Neural crest cell (in vitro differentiated cells): ENCODE measurements around the gene DAB2IP. TPM values are rescaled to one million over a fixed set of nuclear protein-coding genes. Genes with fewer than 3 reads are reported as not detected.

ENCODE experiments used
- DNase-seq: peaks from one replicate; pipeline ENCODE4 v3.0.0; 2021; ENCODE audit warnings: low read depth, mixed read lengths, low spot score
- H3K27ac Mint-ChIP-seq: one replicate; pipeline ENCODE4 v1.8.0; 2021; ENCODE audit warnings: mild to moderate bottlenecking, mixed read lengths; ENCODE audit not compliant: unreplicated experiment
- H3K27me3 Mint-ChIP-seq: 2 replicates; pipeline ENCODE4 v1.8.0; 2021; ENCODE audit warnings: low read depth, mild to moderate bottlenecking, mixed read lengths
- H3K36me3 Mint-ChIP-seq: 2 replicates; pipeline ENCODE4 v1.8.0; 2021; ENCODE audit warnings: low read depth, mild to moderate bottlenecking, mixed read lengths
- H3K4me1 Mint-ChIP-seq: 2 replicates; pipeline ENCODE4 v1.8.0; 2021; ENCODE audit warnings: mixed read lengths
- H3K4me3 Mint-ChIP-seq: one replicate; pipeline ENCODE4 v1.8.0; 2021; ENCODE audit warnings: mild to moderate bottlenecking, mixed read lengths
- H3K9me3 Mint-ChIP-seq: 2 replicates; pipeline ENCODE4 v1.8.0; 2021; ENCODE audit warnings: mixed read lengths
- total RNA-seq: library from RNA; stranded (reverse); gene quantifications from 2 replicates; pipeline ENCODE4 v1.2.1, GENCODE V29; 2021
- TF ChIP-seq, protein P1 (sequence below): fragments of 200-600 bp; sonication (generic); conservative IDR thresholded peaks from 2 replicates; pipeline ENCODE4 v1.5.0; 2021; ENCODE audit warnings: antibody characterized with exemption, mild to moderate bottlenecking

DAB2IP gene
- total RNA-seq, 1 donor from 2014 or later = 48.3 TPM

DNA sequence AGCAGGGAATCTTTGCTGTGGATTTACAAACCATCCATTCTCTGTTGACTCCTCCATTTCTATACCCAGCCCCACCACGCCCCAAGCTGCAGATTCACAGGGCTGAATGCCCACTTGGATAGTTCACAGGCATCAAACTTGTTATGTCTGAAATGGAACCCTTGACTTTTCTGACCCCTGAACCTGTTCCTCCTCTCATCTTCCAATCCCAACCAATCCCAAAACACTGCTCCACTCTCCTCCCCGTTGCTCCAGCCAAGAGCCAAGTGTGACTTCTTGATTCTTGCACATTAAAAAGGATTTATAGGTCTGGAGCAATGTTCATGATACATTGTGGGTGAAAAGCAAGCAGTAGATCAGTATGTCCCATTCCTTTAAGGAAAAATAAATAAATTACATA, 145.6 kb downstream of the DAB2IP start:
- Mint-ChIP-seq H3K27me3 (peaks cover 4% of the 10 kb centered on the region), H3K4me1 (no peaks in the 10 kb centered on the region), H3K36me3 (no peaks in the 10 kb centered on the region), H3K4me3 (no peak overlapping the region), H3K9me3 (no peaks in the 10 kb centered on the region), H3K27ac (no peak overlapping the region)
- DNase-seq = no peak
- TF ChIP-seq, protein P1, sequence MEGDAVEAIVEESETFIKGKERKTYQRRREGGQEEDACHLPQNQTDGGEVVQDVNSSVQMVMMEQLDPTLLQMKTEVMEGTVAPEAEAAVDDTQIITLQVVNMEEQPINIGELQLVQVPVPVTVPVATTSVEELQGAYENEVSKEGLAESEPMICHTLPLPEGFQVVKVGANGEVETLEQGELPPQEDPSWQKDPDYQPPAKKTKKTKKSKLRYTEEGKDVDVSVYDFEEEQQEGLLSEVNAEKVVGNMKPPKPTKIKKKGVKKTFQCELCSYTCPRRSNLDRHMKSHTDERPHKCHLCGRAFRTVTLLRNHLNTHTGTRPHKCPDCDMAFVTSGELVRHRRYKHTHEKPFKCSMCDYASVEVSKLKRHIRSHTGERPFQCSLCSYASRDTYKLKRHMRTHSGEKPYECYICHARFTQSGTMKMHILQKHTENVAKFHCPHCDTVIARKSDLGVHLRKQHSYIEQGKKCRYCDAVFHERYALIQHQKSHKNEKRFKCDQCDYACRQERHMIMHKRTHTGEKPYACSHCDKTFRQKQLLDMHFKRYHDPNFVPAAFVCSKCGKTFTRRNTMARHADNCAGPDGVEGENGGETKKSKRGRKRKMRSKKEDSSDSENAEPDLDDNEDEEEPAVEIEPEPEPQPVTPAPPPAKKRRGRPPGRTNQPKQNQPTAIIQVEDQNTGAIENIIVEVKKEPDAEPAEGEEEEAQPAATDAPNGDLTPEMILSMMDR = no peak

DNA sequence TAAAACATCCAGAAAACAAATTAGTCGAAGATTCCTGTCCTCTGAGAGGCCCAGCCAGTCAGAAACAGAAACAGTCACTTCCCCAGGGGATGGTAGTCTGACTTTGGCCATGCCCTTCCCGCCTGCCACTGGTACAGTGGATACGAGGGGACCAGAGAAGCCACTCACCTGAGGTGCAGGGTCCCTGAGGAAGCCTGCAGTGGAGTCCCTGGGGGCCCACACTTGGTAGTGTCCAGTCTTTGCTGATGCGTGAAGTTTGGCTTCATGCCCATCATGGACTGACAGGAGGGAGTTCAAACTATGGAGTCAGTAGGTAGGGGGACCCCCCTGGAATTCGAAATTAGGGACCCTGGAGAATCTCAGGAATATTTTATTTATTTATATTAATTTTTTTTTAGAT, 147.5 kb downstream of the DAB2IP start:
- H3K27me3 Mint-ChIP-seq = peaks cover 8% of the 10 kb centered on the region

DNA sequence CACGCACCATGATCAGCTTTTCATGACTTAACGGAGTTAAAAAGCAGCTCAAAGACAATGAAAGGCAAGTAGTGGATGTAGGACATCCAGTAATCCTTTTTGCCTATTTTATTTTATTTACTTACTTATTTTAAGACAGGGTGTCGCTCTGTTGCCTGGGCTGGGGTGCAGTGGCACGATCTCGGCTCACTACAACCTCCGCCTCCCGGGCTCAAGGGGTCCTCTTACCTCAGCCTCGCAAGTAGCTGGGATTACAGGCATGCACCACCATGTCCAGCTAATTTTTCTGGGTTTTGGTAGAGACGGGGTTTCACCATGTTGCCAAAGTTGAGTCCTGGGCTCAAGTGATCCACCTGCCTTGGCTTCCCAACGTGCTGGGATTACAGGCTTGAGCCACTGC, 148.9 kb downstream of the DAB2IP start:
- no peak for DNase-seq
- no peaks in the 10 kb centered on the region for H3K4me1 Mint-ChIP-seq
- H3K9me3 Mint-ChIP-seq = peaks cover 10% of the 10 kb centered on the region
- H3K27ac Mint-ChIP-seq = no peak overlapping the region
- peaks cover 3% of the 10 kb centered on the region for H3K36me3 Mint-ChIP-seq
- peaks cover 8% of the 10 kb centered on the region for H3K27me3 Mint-ChIP-seq
- TF ChIP-seq, protein P1 = no peak
- H3K4me3 Mint-ChIP-seq = no peak overlapping the region

More for the DNA sequence above, 147.5 kb downstream of the DAB2IP start:
- H3K36me3 Mint-ChIP-seq = peaks cover 3% of the 10 kb centered on the region
- DNase-seq = no peak
- TF ChIP-seq, protein P1 = no peak
- H3K4me1 Mint-ChIP-seq = no peaks in the 10 kb centered on the region
- H3K9me3 Mint-ChIP-seq = no peaks in the 10 kb centered on the region
- no peak overlapping the region for H3K4me3 Mint-ChIP-seq
- no peak overlapping the region for H3K27ac Mint-ChIP-seq

DNA sequence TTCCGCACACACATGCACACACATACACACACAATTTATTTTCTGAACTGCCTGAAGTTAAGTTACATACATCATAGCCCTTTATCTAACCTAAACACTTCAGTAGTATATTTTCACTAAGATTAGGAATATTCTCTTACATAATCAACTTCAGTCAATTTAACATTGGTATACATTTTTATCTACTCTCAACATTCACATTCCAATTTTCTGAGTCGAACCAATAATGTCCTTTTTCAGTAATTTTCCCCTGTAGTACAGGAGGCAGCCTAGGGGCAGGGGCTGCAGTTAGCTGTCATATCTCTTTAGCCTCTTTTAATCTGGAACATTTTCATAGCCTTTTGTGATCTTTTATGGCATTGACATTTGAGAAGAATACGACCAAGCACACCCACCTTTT, 150.1 kb downstream of the DAB2IP start:
- Mint-ChIP-seq H3K27ac (no peak overlapping the region), H3K9me3 (peaks cover 10% of the 10 kb centered on the region), H3K27me3 (peaks cover 8% of the 10 kb centered on the region), H3K4me1 (no peaks in the 10 kb centered on the region), H3K36me3 (peaks cover 3% of the 10 kb centered on the region), H3K4me3 (no peak overlapping the region)
- no peak for DNase-seq
- TF ChIP-seq, protein P1 = no peak

DNA sequence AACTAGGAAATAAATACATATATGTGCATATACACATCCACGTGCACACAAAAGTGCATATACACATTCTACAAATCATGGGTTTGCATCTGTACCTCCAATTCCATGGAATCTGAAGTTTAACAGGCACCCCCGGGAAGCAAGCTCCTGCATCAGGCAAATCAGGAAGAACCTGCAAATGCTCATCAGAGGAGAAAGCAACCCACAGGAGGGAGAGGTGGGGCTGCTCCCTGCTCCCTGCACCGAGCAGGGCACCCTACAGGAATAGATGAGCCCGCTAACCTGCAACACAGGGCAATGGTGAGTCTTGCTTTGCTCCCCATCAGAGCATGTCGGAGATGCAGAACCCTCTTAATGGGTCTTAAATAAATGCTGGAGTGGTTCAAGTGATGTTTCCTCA, 151.3 kb downstream of the DAB2IP start:
- Mint-ChIP-seq H3K36me3 (peaks cover 3% of the 10 kb centered on the region), H3K9me3 (peaks cover 10% of the 10 kb centered on the region), H3K27me3 (peaks cover 8% of the 10 kb centered on the region), H3K4me3 (no peak overlapping the region), H3K4me1 (no peaks in the 10 kb centered on the region), H3K27ac (no peak overlapping the region)
- TF ChIP-seq, protein P1 = no peak
- DNase-seq = no peak
